ENCODE data around the gene DDX47.
"Not testable (repeated sequence)": the region's sequence is repeated elsewhere in the genome, so short reads cannot be mapped to it uniquely, and the experiment has no call there.

DDX47 gene

DNA sequence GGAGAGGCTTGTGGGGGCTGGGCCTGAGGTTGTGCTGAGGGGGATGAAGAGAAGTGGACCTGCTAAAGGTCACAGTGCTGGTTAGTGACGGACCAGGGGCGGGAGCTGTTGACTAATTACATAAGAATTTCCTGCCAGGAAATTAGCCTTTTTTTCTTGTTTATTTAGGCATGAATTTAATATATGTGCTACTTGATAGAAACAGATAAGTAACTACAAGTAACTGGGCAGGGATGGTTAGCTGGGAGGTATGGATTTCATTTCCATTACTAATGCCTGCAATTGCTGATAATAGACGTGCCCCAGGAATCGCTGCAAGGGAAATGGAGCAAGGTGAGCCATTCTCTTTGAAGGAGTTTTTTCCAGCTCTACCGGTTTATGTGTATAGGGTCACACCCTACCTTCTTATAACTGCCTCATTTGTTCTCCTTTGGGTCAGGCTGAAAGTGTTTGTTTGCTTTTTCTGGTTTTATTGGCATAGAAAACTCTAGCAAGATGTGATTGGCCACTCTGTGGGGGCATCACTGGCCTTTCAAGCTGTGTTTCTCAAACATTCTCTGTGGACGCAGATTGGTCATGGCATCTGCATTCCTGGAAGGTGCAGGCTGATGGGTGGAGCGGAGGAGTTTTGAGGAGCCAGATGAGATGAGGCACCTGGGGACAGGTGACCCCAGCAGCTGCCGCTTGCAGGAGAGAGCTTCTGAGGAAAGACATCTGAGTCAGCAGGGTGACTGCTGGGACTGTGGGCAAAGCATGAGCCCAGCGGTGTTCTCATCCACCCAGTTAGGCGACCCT is 59.2 kb downstream of the DDX47 start:
- TF ChIP-seq, protein P1, sequence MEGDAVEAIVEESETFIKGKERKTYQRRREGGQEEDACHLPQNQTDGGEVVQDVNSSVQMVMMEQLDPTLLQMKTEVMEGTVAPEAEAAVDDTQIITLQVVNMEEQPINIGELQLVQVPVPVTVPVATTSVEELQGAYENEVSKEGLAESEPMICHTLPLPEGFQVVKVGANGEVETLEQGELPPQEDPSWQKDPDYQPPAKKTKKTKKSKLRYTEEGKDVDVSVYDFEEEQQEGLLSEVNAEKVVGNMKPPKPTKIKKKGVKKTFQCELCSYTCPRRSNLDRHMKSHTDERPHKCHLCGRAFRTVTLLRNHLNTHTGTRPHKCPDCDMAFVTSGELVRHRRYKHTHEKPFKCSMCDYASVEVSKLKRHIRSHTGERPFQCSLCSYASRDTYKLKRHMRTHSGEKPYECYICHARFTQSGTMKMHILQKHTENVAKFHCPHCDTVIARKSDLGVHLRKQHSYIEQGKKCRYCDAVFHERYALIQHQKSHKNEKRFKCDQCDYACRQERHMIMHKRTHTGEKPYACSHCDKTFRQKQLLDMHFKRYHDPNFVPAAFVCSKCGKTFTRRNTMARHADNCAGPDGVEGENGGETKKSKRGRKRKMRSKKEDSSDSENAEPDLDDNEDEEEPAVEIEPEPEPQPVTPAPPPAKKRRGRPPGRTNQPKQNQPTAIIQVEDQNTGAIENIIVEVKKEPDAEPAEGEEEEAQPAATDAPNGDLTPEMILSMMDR (IDR thresholded peaks at IDR 0.05; ENCODE audit: low read depth, low read length, missing control alignments) = no peak
- H3K4me3 ChIP-seq (replicated peaks; ENCODE audit: low read depth, low read length) = no peak overlapping the region
- DNase-seq (ENCODE audit: extremely low read depth, low read depth) = no peak

DNA sequence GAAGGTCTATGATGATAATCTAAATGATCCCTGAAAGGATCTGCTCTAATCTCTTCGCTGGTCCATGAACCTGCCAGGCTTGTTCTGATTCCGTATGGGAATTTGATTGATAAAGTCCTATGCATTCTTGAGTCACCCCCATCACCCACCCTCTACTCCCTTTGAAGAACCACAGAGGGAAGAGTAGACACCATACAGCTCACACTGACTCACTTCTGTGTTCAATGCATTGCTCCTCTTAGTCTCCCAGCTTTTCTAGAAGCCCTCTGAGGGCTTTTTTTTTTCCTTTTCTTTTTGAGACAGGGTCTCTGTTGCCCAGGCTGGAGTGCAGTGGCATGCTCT is 59.8 kb downstream of the DDX47 start:
- DNase-seq (ENCODE audit: extremely low read depth, low read depth) = no peak
- TF ChIP-seq, protein P1 (IDR thresholded peaks at IDR 0.05; ENCODE audit: low read depth, low read length, missing control alignments) = no peak
- no peak overlapping the region for H3K4me3 ChIP-seq (replicated peaks; ENCODE audit: low read depth, low read length)

DNA sequence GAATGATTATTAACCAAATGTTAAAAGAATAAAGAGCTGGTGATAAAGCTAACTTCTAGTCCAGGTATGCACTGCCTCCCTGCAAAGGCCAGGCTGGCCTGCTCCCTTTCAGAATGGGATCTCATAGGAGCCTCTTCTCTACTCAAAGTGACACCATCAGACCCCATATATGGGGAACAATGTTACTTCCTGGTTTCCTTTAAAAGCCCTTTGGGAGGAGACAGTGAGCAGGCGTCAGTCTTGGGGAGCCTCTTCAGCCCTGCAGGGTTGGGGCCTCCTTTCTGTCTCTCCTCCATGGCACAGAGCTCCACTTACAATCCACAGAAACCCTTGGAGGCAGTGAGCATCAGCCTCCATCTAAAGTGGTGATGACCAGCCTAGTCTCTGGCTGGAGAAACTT is 60.9 kb downstream of the DDX47 start:
- TF ChIP-seq, protein P1 (IDR thresholded peaks at IDR 0.05; ENCODE audit: low read depth, low read length, missing control alignments) = no peak
- no peak overlapping the region for H3K4me3 ChIP-seq (replicated peaks; ENCODE audit: low read depth, low read length)
- no peak for DNase-seq (ENCODE audit: extremely low read depth, low read depth)

DNA sequence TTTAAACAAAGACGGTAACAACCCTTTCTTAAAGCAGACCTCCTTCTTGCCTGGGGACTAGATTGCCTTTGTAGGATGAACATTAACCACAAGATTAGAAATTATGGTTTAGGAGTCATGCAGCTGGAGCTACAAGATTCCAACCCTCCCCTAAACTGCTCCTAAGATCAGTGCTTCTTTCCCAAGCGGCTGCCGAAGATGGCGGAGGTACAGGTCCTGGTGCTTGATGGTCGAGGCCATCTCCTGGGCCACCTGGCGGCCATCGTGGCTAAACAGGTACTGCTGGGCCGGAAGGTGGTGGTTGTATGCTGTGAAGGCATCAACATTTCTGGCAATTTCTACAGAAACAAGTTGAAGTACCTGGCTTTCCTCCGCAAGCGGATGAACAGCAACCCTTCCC is 62.2 kb downstream of the DDX47 start:
- not testable (repeated sequence) for DNase-seq (ENCODE audit: extremely low read depth, low read depth); H3K4me3 ChIP-seq (replicated peaks; ENCODE audit: low read depth, low read length)

DNA sequence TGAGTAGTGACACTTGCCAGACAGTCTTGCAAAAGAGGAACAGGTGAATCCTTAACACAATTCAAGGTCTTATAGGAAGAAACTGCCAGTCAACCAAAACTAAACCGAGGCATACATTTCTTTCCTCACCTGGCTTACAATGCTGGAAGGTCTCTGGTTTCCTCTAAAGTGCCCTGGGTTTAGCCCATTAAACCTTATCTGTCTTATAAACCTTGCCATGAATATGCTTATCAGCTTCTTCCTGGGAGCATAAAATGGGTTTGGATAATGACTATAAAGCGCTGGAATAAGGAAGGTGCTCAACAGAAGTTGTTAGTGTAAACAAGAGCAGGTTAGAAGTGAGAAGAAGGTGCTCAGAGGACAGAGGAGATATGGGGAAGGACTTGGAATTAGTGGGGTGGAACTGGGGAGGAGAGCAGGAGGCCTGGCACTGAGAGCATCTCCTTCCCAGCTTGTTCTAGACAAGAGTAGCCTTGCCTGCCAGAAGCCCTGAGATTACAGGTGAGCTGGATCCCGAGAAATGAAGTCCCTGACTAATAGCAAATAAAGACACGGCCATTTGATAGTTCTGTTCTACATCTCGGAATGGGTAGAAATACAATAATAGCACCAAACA is 64.1 kb downstream of the DDX47 start:
- TF ChIP-seq, protein P1 (IDR thresholded peaks at IDR 0.05; ENCODE audit: low read depth, low read length, missing control alignments) = no peak
- no peak overlapping the region for H3K4me3 ChIP-seq (replicated peaks; ENCODE audit: low read depth, low read length)
- DNase-seq (ENCODE audit: extremely low read depth, low read depth) = no peak

DNA sequence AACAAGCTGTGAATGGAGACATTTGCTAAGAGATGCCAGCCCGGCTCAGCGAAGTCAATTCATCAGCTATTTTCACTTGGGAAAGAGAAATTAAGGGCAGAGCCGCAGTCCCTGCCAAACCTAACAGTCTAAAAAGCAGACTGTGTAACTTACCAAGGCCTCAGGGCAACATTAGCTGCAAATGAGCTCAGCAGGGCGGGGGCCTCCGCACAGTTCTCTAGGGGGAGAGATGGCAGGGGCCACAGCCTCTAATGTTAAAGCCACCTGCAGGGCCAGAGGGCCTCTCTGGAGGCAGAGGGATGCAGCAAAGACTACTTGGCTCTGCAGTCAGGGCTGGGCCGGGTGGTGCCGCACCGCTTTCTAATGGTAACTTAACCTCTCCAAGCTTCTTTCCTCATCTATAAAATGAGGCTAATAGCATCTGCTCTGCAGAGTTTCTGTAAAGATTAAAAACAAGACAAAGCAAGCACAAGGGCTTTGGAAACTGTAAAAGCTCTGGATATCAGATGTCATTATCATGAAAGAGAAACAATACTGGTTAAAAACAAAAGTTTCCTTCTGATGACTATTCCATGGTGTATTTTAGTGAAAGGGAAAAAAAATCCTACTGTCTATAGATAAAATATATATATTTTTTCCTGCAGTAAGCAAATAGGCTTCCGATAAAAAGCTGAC is 64.8 kb downstream of the DDX47 start:
- no peak for DNase-seq (ENCODE audit: extremely low read depth, low read depth)
- TF ChIP-seq, protein P1 (IDR thresholded peaks at IDR 0.05; ENCODE audit: low read depth, low read length, missing control alignments) = no peak
- no peak overlapping the region for H3K4me3 ChIP-seq (replicated peaks; ENCODE audit: low read depth, low read length)

Measured in HFF-Myc (cell line).